LNCAP (cell line): ENCODE results near the gene SNAP29.

ENCODE experiments used
- TF ChIP-seq, protein P1 (sequence below): fragments of 450-650 bp; IDR thresholded peaks from 2 replicates; pipeline ENCODE4 v1.5.1; 2017; ENCODE audit warnings: mild to moderate bottlenecking

SNAP29 gene

DNA sequence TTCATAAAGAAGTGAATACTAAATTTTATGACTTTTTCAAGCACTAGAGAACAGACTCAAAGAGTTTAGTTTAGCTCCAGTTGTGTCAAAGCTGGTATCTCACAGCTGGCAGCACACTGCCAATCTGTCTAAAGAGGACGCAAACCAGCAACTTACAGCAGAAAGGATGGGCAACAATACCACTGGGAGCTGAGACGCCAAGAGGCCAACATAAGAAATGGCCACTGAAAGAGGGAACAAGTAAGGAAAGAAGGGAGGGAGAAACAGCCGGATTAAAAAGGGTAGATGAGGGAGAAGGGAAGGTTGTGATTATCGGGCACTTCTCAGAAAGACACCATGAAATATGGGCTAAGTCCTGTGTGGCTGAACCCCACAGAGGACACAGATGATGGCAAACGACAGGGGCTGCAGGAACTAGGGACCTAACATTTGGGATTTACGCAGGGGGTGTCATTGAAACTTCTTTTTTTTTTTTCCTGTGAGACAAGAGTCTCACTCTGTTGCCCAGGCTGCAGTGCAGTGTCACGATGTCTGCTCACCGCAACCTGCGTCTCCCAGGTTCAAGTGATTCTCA is 43.2 kb upstream of the SNAP29 start:
- TF ChIP-seq, protein P1, sequence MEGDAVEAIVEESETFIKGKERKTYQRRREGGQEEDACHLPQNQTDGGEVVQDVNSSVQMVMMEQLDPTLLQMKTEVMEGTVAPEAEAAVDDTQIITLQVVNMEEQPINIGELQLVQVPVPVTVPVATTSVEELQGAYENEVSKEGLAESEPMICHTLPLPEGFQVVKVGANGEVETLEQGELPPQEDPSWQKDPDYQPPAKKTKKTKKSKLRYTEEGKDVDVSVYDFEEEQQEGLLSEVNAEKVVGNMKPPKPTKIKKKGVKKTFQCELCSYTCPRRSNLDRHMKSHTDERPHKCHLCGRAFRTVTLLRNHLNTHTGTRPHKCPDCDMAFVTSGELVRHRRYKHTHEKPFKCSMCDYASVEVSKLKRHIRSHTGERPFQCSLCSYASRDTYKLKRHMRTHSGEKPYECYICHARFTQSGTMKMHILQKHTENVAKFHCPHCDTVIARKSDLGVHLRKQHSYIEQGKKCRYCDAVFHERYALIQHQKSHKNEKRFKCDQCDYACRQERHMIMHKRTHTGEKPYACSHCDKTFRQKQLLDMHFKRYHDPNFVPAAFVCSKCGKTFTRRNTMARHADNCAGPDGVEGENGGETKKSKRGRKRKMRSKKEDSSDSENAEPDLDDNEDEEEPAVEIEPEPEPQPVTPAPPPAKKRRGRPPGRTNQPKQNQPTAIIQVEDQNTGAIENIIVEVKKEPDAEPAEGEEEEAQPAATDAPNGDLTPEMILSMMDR = no peak

DNA sequence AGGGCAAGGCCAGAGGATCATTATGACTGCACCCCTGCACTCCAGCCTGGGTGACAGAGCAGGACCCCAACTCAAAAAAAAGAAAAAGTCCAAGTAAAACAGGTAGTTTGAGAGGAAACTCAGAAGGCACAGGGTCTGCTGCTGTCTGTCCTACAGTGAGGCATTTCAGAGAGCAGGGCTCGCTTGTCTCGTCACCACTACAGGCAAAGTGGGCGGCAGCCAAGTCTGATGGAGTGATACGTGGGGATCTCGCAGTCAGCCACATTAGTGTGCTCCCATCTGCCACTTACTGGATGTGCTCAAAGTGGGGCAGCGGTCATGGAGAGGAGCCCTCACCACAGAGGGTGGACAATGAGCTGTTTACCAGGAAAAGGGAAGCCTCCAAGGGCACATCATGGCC is 42.2 kb upstream of the SNAP29 start:
- TF ChIP-seq, protein P1 = no peak

DNA sequence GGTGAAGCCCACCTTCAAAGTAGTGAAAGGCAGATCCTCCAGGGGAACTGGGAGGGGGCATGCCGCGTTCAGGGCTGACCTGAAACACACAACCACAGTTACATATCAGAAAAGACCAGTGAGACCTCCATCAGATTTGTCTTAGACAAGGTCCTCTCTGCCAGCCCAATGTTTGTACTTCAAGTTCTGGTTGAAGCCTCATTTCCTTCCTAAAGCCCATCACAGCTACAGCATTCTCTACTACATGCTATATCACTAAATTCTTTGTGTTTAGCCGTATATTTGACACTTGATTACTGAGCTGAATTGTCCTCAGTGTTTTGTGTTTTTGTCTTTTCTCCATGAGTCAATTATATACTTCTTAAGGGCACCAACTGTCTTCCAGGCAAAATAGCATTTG is 40.3 kb upstream of the SNAP29 start:
- TF ChIP-seq, protein P1 = no peak

DNA sequence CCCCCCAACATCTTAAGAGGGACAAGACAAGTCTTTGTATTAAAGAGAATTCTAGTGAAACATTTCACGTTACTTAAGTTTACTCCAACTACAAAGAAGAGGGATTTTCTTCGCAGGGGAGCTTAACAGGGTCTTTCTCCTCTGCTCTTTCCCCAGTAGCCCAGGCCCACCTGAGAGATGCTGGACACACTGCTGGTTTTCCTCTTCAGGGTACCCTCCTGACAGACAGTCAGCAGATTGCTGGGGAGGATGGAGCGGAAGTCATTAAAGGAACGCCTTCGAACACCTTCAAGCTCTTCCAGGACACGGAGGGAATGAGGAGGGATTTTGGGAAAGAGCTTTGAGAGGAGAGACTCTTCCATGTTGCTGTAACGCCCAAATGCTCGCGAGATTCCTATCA is 39.3 kb upstream of the SNAP29 start:
- TF ChIP-seq, protein P1 = no peak

DNA sequence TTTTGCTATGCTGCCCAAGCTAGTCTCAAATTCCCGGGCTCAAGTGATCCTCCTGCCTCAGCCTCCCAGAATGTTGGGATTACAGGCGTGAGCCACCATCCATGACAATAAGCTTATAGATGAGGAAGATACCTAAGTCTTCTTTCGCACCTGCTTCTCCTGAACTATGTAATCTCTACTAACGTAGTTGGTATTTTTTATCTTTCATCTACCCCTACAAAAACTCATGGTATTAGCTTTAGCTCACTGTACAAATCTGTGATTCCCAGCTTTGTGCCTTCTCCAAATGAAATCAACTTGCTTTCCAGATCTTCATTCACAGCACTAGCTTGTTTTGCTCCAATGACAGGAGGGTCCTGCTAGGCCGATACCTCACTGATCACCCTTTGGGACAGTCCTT is 36.6 kb upstream of the SNAP29 start:
- TF ChIP-seq, protein P1 = no peak

DNA sequence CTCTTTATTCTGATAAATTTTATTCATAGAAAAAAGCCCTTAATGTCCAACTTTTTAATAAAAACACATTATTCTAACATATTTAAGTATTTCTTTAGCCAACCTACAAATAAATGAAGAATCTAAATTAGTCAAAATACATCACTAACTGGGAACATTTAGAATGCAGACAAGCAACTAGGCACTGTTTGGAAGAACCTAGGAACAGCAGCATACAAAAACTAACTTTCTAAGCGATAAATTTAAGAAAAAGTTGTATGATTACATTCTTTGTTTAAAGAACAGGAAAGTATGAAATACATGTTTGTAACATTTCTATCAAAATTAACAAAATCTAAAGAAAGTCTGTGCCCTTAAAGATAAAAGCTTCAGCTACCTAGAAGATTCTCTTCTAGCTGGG is 35.5 kb upstream of the SNAP29 start:
- TF ChIP-seq, protein P1 = no peak

DNA sequence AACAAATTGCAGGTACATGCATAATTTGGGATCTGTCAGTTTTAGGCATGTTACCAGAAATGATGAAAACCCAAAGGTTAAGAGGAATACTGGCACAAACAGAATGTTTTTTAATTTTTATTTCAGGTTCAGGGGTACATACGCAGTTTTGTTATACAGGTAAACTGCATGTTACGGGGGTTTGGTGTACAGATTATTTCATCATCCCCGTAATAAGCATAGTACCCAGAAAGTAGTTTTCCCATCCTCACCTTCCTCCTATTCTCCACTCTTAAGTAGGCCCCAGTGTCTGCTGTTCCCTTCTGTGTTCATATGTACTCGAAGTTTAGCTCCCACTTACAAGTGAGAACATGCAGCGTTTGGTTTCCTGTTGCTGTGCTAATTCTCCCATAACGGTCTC is 33.2 kb upstream of the SNAP29 start:
- TF ChIP-seq, protein P1 = no peak
